ENCODE results near the gene MOXD1.
"Not testable (repeated sequence)": the region's sequence is repeated elsewhere in the genome, so short reads cannot be mapped to it uniquely, and the experiment has no call there.

DNA sequence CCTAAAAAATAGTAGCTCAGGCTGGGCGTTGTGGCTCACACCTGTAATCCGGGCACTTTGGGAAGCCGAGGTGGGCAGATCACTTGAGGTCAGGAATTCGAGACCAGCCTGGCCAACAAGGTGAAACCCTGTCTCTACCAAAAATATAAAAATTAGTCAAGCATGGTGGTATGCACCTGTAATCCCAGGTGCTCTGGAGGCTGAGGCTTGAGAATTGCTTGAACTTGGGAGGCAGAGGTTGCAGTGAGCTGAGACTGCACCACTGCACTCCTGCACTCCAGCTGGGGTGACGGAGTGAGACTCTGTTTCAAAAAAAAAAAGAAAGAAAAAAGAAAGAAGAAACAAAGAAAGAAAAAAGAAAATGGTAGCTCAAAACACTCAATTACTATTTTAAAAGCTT is 132.6 kb downstream of the MOXD1 start:
- TF ChIP-seq TCF7L2, POLR2A (IDR thresholded peaks at IDR 0.05; ENCODE audit: borderline replicate concordance, extremely low read depth, insufficient read depth, insufficient read length): not testable (repeated sequence)
- TF ChIP-seq, protein P1, sequence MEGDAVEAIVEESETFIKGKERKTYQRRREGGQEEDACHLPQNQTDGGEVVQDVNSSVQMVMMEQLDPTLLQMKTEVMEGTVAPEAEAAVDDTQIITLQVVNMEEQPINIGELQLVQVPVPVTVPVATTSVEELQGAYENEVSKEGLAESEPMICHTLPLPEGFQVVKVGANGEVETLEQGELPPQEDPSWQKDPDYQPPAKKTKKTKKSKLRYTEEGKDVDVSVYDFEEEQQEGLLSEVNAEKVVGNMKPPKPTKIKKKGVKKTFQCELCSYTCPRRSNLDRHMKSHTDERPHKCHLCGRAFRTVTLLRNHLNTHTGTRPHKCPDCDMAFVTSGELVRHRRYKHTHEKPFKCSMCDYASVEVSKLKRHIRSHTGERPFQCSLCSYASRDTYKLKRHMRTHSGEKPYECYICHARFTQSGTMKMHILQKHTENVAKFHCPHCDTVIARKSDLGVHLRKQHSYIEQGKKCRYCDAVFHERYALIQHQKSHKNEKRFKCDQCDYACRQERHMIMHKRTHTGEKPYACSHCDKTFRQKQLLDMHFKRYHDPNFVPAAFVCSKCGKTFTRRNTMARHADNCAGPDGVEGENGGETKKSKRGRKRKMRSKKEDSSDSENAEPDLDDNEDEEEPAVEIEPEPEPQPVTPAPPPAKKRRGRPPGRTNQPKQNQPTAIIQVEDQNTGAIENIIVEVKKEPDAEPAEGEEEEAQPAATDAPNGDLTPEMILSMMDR (IDR thresholded peaks at IDR 0.05 in 2 of 3, conservative IDR thresholded peaks at IDR 0.05 in 1 of 3; ENCODE audit: borderline replicate concordance in 1 of 3, insufficient read depth in 1 of 3, low read depth in 2 of 3, low read length in 2 of 3), result not testable (repeated sequence)

Measured in HCT116 (cell line).